ENCODE data around the gene TSPEAR.

- TF ChIP-seq NR1H2 (CRISPR knock-in tag; IDR thresholded peaks at IDR 0.05; ENCODE audit: borderline replicate concordance, low read depth): no peak
- TF ChIP-seq ZNF567 (CRISPR knock-in tag; IDR thresholded peaks at IDR 0.05; ENCODE audit: borderline replicate concordance): no peak
- no peak for TF ChIP-seq JUN (CRISPR knock-in tag; IDR thresholded peaks at IDR 0.05)
- no peak for TF ChIP-seq PBX2 (CRISPR knock-in tag; IDR thresholded peaks at IDR 0.05)
- no peak for TF ChIP-seq TCF12 (IDR thresholded peaks at IDR 0.05)
- TF ChIP-seq TCF12 (CRISPR knock-in tag; IDR thresholded peaks at IDR 0.05): no peak
- no peak for TF ChIP-seq NONO (IDR thresholded peaks at IDR 0.05)
- no peak for TF ChIP-seq NONO (CRISPR knock-in tag; conservative IDR thresholded peaks at IDR 0.05)
- TF ChIP-seq FOXK2 (IDR thresholded peaks at IDR 0.05): no peak
- TF ChIP-seq RORA (CRISPR knock-in tag; IDR thresholded peaks at IDR 0.05): no peak
- TF ChIP-seq ZNF530 (CRISPR knock-in tag; IDR thresholded peaks at IDR 0.05; ENCODE audit: low read depth): no peak
- no peak for TF ChIP-seq ELF4 (CRISPR knock-in tag; IDR thresholded peaks at IDR 0.05; ENCODE audit: borderline replicate concordance)
- no peak for TF ChIP-seq ZFP37 (CRISPR knock-in tag; IDR thresholded peaks at IDR 0.05; ENCODE audit: borderline replicate concordance)
These were observed 203.5 kb downstream of the TSPEAR start for GRCh38 chr21:44507673-44508425.
